Daoy (cell line): ENCODE results near the gene BEST1. TPM values are rescaled to one million over a fixed set of nuclear protein-coding genes. Genes with fewer than 3 reads are reported as not detected.
"Not testable (repeated sequence)": the region's sequence is repeated elsewhere in the genome, so short reads cannot be mapped to it uniquely, and the experiment has no call there.

Source experiments
- DNase-seq: peaks from one replicate; pipeline ENCODE4 v3.0.0-alpha.2; 2015; ENCODE audit warnings: low read depth
- total RNA-seq: library from RNA; depleted of rRNA; stranded (reverse); fragments of >200 nt; shearing (Covaris generic); gene quantifications from 2 replicates; pipeline ENCODE4 v1.2.3, GENCODE V29; 2014

Gene BEST1
- total RNA-seq, 1 experiment from 2014 or later, result not detected

- DNase-seq, result no peak
Measured at GRCh38 chr11:61948505-61948904, 1.6 kb upstream of the BEST1 start.

DNA sequence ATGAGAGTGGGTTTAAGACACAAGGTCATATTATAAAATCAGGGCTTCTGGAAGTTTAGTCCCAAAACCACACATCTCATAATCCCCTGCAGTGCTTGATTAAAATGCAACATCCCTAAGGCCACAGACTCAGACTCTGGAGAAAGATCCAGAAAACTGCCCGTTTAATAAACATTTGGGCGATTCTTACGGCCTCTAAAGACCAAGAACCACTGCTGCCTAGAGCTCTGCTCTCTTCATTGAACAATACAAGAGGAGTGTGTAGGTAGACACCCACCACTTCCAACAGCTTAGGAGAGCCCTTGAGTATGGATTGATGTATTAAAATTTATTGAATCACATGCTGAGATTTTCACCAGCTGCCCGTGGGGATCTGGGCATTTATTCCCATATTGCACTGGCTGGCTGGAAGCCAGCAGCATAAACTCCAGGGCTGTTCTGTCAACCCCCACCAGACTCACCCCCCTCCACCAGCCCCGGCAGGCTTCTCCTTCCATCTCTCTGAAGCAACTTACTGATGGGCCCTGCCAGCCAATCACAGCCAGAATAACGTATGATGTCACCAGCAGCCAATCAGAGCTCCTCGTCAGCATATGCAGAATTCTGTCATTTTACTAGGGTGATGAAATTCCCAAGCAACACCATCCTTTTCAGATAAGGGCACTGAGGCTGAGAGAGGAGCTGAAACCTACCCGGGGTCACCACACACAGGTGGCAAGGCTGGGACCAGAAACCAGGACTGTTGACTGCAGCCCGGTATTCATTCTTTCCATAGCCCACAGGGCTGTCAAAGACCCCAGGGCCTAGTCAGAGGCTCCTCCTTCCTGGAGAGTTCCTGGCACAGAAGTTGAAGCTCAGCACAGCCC is 749 bp upstream of the BEST1 start:
- DNase-seq, result peak; percentile 63

- DNase-seq, result no peak
Measured at GRCh38 chr11:61951484-61952135, 1.5 kb downstream of the BEST1 start.

DNA sequence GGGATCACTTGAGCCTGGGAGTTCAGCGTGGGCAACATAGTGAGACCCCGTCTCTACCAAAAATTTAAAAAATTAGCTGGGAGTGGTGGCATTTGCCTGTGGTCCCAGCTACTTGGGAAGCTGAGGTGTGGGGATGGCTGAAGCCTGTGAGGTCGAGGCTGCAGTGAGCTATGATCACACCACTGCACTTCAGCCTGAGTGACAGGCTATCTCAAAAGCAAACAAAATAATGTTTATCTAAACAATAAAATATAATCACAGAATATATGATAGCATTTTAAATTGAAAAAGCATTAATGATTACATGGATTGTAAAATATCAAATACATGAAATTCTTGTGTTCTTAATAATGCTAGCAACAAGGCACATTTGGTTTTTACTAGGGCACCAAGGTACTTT is 2.7 kb downstream of the BEST1 start:
- DNase-seq, result no peak

DNA sequence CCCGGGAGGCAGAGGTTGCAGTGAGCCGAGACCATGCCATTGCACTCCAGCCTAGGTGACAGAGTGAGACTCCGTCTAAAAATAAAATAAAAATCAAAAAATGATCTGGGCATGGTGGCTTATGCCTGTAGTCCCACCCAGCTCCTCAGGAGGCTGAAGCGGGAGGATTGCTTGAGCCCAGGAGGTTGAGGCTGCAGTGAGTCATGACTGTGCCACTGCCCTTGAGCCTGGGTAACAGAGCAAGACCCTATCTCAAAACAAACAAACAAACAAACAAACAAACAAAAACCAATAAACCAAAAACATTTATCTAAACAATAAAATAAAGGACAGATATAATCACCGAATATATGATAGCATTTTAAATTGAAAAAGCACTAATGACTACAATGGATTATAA is 3.5 kb downstream of the BEST1 start:
- not testable (repeated sequence) for DNase-seq

DNA sequence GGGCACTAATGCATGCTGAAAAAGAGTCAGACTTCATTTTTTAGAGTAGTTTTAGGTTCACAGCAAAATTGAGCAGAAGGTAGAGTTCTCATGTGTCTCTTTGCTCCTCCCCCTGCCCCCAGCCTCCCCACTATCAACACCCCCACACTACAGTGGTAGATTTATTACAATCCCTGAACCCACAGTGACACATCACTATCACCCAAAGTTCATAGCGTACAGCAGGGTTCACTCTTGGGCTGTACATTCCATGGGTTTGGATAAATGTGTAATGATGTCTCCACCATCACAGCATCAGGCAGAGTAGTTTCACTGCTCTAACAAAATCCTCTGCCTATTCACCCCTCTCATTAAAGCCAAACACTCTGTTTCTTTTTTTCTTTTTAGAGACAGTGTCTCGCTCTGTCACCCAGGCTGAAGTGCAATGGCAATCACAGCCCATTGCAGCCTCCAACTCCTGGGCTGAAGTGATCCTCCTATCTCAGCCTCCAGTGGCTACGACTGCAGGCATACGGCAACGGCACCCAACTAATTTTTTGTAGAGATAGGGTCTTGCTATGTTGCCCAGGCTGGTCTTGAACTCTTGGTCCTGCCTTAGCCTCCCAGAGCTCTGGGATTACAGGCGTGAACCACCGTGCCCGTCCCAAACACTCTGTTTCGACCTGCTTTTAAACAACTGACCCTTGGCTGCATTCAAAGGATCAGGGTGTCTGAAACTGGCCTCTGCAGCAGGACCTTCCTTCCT is 4.1 kb downstream of the BEST1 start:
- DNase-seq, result peak; percentile 41

DNA sequence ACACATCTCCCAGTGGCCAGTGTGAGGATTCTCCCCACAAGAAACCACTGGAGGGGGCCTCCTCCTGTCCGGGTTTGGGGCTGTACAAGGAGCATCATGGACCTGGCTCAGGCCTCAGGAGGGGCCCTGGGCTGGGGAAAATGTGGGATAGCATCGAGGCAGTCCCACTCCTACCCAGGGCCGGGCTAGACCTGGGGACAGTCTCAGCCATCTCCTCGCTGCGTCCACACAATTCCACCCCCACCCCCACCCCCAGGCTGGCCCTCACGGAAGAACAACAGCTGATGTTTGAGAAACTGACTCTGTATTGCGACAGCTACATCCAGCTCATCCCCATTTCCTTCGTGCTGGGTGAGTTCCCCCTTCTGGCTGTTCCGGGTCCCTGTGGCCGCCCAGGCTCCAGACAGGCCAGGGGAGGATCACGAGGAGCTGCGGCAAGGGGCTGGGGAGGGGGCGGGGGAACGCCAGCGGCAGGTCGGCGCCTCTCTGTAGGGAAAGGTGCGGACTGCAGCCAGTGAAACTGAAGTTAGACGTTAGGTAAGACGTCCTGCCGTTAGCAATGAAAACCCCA is 4.8 kb downstream of the BEST1 start:
- peak; percentile 27 for DNase-seq

- no peak for DNase-seq
Measured at GRCh38 chr11:61955422-61956135, 5.4 kb downstream of the BEST1 start.

- DNase-seq, result no peak
Measured at GRCh38 chr11:61956191-61957020, 6.3 kb downstream of the BEST1 start.

GRCh38 chr11:61957021-61957770 is 7.0 kb downstream of the BEST1 start:
- no peak for DNase-seq

GRCh38 chr11:61958590-61958989 is 8.4 kb downstream of the BEST1 start:
- no peak for DNase-seq

GRCh38 chr11:61959114-61959513 is 9.0 kb downstream of the BEST1 start:
- DNase-seq, result no peak

DNA sequence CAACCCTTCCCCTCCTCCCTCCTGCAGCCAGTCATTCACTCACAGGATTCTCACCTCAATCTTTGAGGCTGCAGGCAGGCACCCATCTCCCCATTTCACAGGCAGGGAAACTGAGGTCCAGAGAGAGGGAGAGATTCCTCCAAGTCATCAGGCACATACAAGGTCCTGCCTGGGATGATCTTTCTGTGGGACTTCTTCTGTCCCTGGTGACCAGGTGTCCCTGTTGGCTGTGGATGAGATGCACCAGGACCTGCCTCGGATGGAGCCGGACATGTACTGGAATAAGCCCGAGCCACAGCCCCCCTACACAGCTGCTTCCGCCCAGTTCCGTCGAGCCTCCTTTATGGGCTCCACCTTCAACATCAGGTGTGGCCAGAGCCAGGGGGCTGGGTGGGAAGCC is 9.5 kb downstream of the BEST1 start:
- DNase-seq, result no peak

GRCh38 chr11:61960532-61960931 is 10.4 kb downstream of the BEST1 start:
- DNase-seq, result no peak

DNA sequence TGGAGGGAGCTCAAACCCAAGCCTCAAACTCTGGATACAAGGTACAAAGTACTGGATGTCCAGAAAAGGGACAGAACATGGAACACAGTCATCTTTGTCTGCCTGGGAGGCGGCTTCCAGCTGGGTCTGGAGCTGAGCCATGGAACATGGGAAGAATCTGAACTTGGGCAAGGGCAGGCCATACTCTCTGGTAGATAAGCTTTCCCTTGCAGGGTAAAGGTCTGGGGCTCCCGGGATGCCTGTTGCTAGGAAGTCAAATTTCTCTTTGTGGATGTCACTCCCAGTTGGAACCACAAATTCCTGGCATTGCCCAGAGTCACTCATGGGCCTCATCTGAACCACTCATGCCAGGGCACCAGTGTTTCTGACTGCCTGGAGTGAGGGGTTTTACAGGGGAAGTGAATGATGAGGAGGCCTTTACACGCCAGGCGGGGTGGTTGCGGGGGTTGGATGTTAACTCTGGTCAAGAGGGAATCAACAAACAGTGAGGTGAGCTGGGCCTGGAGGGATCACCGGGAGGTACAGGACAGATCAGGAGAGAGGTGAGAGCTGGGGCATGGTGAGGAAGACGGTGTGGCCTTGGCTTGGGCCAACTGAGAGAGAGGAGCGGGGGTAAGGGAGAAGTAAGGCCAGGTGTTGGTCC is 11.5 kb downstream of the BEST1 start:
- peak; percentile 79 for DNase-seq

- no peak for DNase-seq
Measured at GRCh38 chr11:61962213-61963015, 12.3 kb downstream of the BEST1 start.

DNA sequence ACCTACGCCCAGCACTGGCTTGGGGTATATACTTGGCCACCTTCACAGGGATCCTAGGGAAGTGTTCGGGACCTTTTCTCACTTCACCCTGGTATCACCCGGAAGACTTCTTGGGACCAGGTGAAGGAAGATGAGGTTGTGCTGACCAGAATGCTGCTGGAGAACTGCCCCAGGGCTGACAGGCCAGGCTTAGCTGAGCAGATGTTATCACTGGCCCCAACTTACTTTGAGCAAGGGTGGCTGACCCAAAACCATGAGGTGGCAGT is 12.8 kb downstream of the BEST1 start:
- DNase-seq, result no peak

GRCh38 chr11:61963282-61964057 is 13.3 kb downstream of the BEST1 start:
- no peak for DNase-seq
